ENCODE data around the gene ABHD12. TPM values are rescaled to one million over a fixed set of nuclear protein-coding genes. Genes with fewer than 3 reads are reported as not detected.

The ABHD12 gene
- total RNA-seq, 1 experiment from 2014 or later: 48.3 TPM

- no peak for TF ChIP-seq EZH2 (IDR thresholded peaks at IDR 0.05; ENCODE audit: low read length, unreplicated experiment)
- TF ChIP-seq CTCF (conservative IDR thresholded peaks at IDR 0.05; ENCODE audit: low read depth, low read length): no peak
- TF ChIP-seq EZH2phosphoT487 (IDR thresholded peaks at IDR 0.05; ENCODE audit: borderline replicate concordance, low read length): no peak
- Histone ChIP-seq H2AFZ (ENCODE audit: low read length) (no peak overlapping the region), H3K27ac (ENCODE audit: low read length) (no peak overlapping the region), H3K9me2 (replicated peaks; ENCODE audit: low read length) (no peaks in the 10 kb centered on the region), H3K9me3 (ENCODE audit: low read length) (no peaks in the 10 kb centered on the region), H3K4me1 (ENCODE audit: insufficient read depth, low read length) (peaks cover 33% of the 10 kb centered on the region), H3K9ac (ENCODE audit: low read length) (no peak overlapping the region), H3K4me3 (ENCODE audit: low read length) (no peak overlapping the region), H3F3A (ENCODE audit: low read length, unreplicated experiment) (no peaks in the 10 kb centered on the region), H3K4me2 (ENCODE audit: low read length) (no peak overlapping the region), H3K27me3 (ENCODE audit: low read length) (no peaks in the 10 kb centered on the region), H3K36me3 (ENCODE audit: low read depth, low read length) (no peaks in the 10 kb centered on the region), H3K79me2 (ENCODE audit: low read length) (no peaks in the 10 kb centered on the region), H4K20me1 (ENCODE audit: low read length) (no peaks in the 10 kb centered on the region)
- CTCF ChIA-PET: no interaction called here
- DNase-seq: no peak
- POLR2A ChIA-PET (ENCODE audit: unreplicated experiment): no interaction called here
- no TSS peak for BruUV-seq (replicated peaks)
- no peak for ATAC-seq
- intact Hi-C loops (cut with micrococcal nuclease): no loop called here
Observed at GRCh38 chr20:25306991-25307903, 83.4 kb downstream of the ABHD12 start.

- POLR2A ChIA-PET (ENCODE audit: unreplicated experiment): interaction anchor here (0.7 kb wide), 1 partner anchor 59 kb away, joined by 3 read pairs; no protein-coding TSS in a partner anchor
- DNase-seq (no peak), ATAC-seq (no peak)
- no peaks in the 10 kb centered on the region for H3K79me2 ChIP-seq (ENCODE audit: low read length)
- no peak for TF ChIP-seq EZH2 (IDR thresholded peaks at IDR 0.05; ENCODE audit: low read length, unreplicated experiment)
- no peak for TF ChIP-seq EZH2phosphoT487 (IDR thresholded peaks at IDR 0.05; ENCODE audit: borderline replicate concordance, low read length)
- no peak for TF ChIP-seq CTCF (conservative IDR thresholded peaks at IDR 0.05; ENCODE audit: low read depth, low read length)
- H3K4me1 ChIP-seq (ENCODE audit: insufficient read depth, low read length): peaks cover 14% of the 10 kb centered on the region
- H4K20me1 ChIP-seq (ENCODE audit: low read length): no peaks in the 10 kb centered on the region
- no TSS peak for BruUV-seq (replicated peaks)
- no peak overlapping the region for H3K9ac ChIP-seq (ENCODE audit: low read length)
- H3K4me2 ChIP-seq (ENCODE audit: low read length): no peak overlapping the region
- no peak overlapping the region for H2AFZ ChIP-seq (ENCODE audit: low read length)
- H3K36me3 ChIP-seq (ENCODE audit: low read depth, low read length): 0 out of 2 replicates have a peak, but pooled peaks cover 5% of the 10 kb centered on the region
- no peaks in the 10 kb centered on the region for H3K9me3 ChIP-seq (ENCODE audit: low read length)
- no peaks in the 10 kb centered on the region for H3F3A ChIP-seq (ENCODE audit: low read length, unreplicated experiment)
- no peak overlapping the region for H3K4me3 ChIP-seq (ENCODE audit: low read length)
- H3K9me2 ChIP-seq (replicated peaks; ENCODE audit: low read length): no peaks in the 10 kb centered on the region
- intact Hi-C loops (cut with micrococcal nuclease): no loop called here
- CTCF ChIA-PET: no interaction called here
- no peaks in the 10 kb centered on the region for H3K27me3 ChIP-seq (ENCODE audit: low read length)
- no peak overlapping the region for H3K27ac ChIP-seq (ENCODE audit: low read length)
Observed at GRCh38 chr20:25304025-25304549, 86.5 kb downstream of the ABHD12 start.

Data from PC-3 (cell line).